Vagina (tissue), 2 donors: ENCODE results near the gene CYP2E1.

Experiments
- POLR2A ChIP-seq, 2 donors: fragments of 450-650 bp; IDR thresholded peaks; one replicate each; pipeline ENCODE4 v1.6.1; 2017; ENCODE audit warnings: antibody characterized with exemption in 2 of 2, mild to moderate bottlenecking in 2 of 2, moderate library complexity in 2 of 2
- POLR2AphosphoS5 ChIP-seq, 2 donors: sonication (generic); formaldehyde crosslinking; IDR thresholded peaks; one replicate each; pipeline ENCODE4 v1.9.0; 2017; ENCODE audit warnings: antibody characterized with exemption in 2 of 2, mild to moderate bottlenecking in 2 of 2, low read depth in 1 of 2; ENCODE audit not compliant: insufficient read depth in 1 of 2
- TF ChIP-seq, protein P1 (sequence below), 3 experiments: fragments of 450-650 bp in 2 of 3; fragments of 200-600 bp in 1 of 3; sonication (generic) in 1 of 3; IDR thresholded peaks; one replicate each; pipeline ENCODE4 v1.5.1; 2017 to 2019; ENCODE audit warnings: antibody characterized with exemption in 3 of 3, mild to moderate bottlenecking in 2 of 3, moderate library complexity in 2 of 3

DNA sequence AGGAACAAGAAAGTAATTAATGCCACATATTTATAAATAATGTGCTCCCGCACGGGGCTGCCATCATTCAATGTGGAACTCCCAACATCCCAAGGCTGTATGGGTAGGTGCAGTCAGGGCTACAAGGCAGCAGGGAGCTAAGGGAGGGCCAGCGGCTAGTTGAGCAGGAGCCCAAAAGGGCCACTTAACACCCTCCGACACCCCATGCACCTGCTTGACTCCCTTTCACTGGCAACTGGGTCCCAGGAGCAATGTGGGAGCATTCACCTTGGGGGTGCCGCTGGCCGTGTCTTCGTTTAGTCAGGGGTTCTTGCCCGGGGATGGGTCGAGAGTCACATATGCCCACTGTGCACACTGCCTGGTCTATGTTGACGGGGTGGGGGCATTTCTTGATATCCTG, 45.5 kb upstream of the CYP2E1 start:
- TF ChIP-seq POLR2AphosphoS5 (IDR thresholded peaks at IDR 0.05; ENCODE audit: insufficient read depth in 1 of 2, low read depth in 1 of 2), result no peak
- TF ChIP-seq, protein P1, sequence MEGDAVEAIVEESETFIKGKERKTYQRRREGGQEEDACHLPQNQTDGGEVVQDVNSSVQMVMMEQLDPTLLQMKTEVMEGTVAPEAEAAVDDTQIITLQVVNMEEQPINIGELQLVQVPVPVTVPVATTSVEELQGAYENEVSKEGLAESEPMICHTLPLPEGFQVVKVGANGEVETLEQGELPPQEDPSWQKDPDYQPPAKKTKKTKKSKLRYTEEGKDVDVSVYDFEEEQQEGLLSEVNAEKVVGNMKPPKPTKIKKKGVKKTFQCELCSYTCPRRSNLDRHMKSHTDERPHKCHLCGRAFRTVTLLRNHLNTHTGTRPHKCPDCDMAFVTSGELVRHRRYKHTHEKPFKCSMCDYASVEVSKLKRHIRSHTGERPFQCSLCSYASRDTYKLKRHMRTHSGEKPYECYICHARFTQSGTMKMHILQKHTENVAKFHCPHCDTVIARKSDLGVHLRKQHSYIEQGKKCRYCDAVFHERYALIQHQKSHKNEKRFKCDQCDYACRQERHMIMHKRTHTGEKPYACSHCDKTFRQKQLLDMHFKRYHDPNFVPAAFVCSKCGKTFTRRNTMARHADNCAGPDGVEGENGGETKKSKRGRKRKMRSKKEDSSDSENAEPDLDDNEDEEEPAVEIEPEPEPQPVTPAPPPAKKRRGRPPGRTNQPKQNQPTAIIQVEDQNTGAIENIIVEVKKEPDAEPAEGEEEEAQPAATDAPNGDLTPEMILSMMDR (IDR thresholded peaks at IDR 0.05), result no peak
- no peak for TF ChIP-seq POLR2A (IDR thresholded peaks at IDR 0.05)
